OCI-LY7 (cell line): ENCODE results near the gene NAA16. TPM values are rescaled to one million over a fixed set of nuclear protein-coding genes. Genes with fewer than 3 reads are reported as not detected.

Experiments
- BruUV-seq: library from RNA; stranded (reverse); fragments of 400-500 nt; replicated peaks from 2 replicates; lab custom pipeline; 2021; lab: Mats Ljungman, UMichigan
- CTCF ChIA-PET: fragments of 300-600 bp; sonication (Branson Sonifier 250); formaldehyde crosslinking; loops from one replicate; lab custom pipeline; 2022; ENCODE audit warnings: antibody characterized with exemption; ENCODE audit not compliant: unreplicated experiment; lab: Charles Lee
- POLR2A ChIA-PET: fragments of 300-600 bp; sonication (Branson Sonifier 250); formaldehyde crosslinking; loops from one replicate; lab custom pipeline; 2022; ENCODE audit warnings: antibody characterized with exemption; lab: Charles Lee
- DNase-seq: peaks from one replicate; pipeline ENCODE4 v3.0.0-alpha.2; 2015; ENCODE audit warnings: low spot score
- H2AFZ ChIP-seq: fragments of 200-600 bp; sonication (generic), shearing (Covaris generic); 2 replicates; pipeline ENCODE4 v1.6.1; 2014; ENCODE audit warnings: mild to moderate bottlenecking, antibody characterized with exemption, low read length, moderate library complexity
- H3K27ac ChIP-seq: fragments of 200-600 bp; sonication (generic); 2 replicates; pipeline ENCODE4 v1.5.1; 2014; ENCODE audit warnings: mixed run types, low read depth, mild to moderate bottlenecking, moderate library complexity, low read length, inconsistent platforms; ENCODE audit not compliant: poor library complexity, severe bottlenecking
- H3K36me3 ChIP-seq: fragments of 200-600 bp; sonication (generic); 2 replicates; pipeline ENCODE4 v1.6.1; 2014; ENCODE audit warnings: mild to moderate bottlenecking, antibody characterized with exemption, low read length, moderate library complexity, mixed read lengths; ENCODE audit not compliant: insufficient read depth
- H3K4me1 ChIP-seq: fragments of 200-600 bp; sonication (generic); 2 replicates; pipeline ENCODE4 v1.5.1; 2014; ENCODE audit warnings: mild to moderate bottlenecking, low read length; ENCODE audit not compliant: insufficient read depth, poor library complexity, severe bottlenecking
- H3K4me2 ChIP-seq: fragments of 200-600 bp; sonication (generic); 2 replicates; pipeline ENCODE4 v1.6.1; 2014; ENCODE audit warnings: mild to moderate bottlenecking, low read length
- H3K4me3 ChIP-seq: fragments of 200-600 bp; sonication (generic); 2 replicates; pipeline ENCODE4 v1.5.1; 2014; ENCODE audit warnings: mild to moderate bottlenecking, low read depth, low read length; ENCODE audit not compliant: poor library complexity, severe bottlenecking
- H3K79me2 ChIP-seq: fragments of 200-600 bp; sonication (generic); 2 replicates; pipeline ENCODE4 v1.6.1; 2016; ENCODE audit warnings: low read depth, mild to moderate bottlenecking, low read length, moderate library complexity, mixed read lengths; ENCODE audit not compliant: insufficient read depth
- H3K9me2 ChIP-seq: fragments of 200-600 bp; sonication (generic); 2 replicates; pipeline ENCODE4 v1.6.1; 2016; ENCODE audit warnings: mild to moderate bottlenecking, low read length, mixed read lengths; ENCODE audit not compliant: insufficient read depth
- H3K9me3 ChIP-seq: fragments of 200-600 bp; sonication (generic); 2 replicates; pipeline ENCODE4 v1.6.1; 2014; ENCODE audit warnings: mild to moderate bottlenecking, mixed run types, low read length, mixed read lengths
- H4K20me1 ChIP-seq: fragments of 200-600 bp; sonication (generic); 2 replicates; pipeline ENCODE4 v1.6.1; 2014; ENCODE audit warnings: mild to moderate bottlenecking, antibody characterized with exemption, low read length, moderate library complexity, mixed read lengths; ENCODE audit not compliant: insufficient read depth
- EZH2phosphoT487 ChIP-seq: fragments of 200-600 bp; sonication (generic); IDR thresholded peaks from 2 replicates; pipeline ENCODE4 v1.6.1; 2018; ENCODE audit warnings: low read depth, borderline replicate concordance, mild to moderate bottlenecking, mixed run types, antibody characterized with exemption, low read length, moderate library complexity, mixed read lengths
- intact Hi-C: fragments of 100-400 bp; cut with micrococcal nuclease; formaldehyde crosslinking; loops from one replicate; pipeline ENCODE4 v1.10.0; 2022; ENCODE audit not compliant: unreplicated experiment
- total RNA-seq, 2 experiments: library from RNA; depleted of rRNA in 1 of 2; stranded (reverse); fragments of >200 nt in 1 of 2; shearing (Covaris generic) in 1 of 2; gene quantifications; 2 replicates each; pipeline ENCODE4 v1.2.3, GENCODE V29; 2014 to 2022
- TF ChIP-seq, protein P1 (sequence below): fragments of 200-600 bp; sonication (generic); conservative IDR thresholded peaks from 2 replicates; pipeline ENCODE4 v1.5.1; 2014; ENCODE audit warnings: mild to moderate bottlenecking, antibody characterized with exemption, low read length, moderate library complexity, mixed read lengths

NAA16 gene
- total RNA-seq, 2 experiments from 2014 or later = 22.4 to 45.9 TPM

DNA sequence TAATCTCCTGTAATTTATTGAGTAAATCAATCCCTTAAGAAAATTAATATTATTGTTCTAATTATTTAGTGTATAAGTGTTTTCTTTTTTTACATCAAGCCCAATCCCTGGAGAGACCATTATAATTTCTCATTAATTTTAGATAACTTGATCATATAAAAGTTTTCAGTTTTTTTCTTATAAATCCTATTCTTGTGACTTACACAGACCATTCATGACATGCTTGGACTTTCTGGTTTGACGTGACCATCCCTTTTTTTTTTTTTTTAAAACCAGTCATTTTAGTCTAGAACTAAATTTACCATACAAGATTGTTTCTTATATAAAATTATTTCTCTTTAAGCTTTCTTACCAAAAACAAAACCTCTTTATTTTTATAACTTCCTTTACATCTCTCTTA is 42.3 kb upstream of the NAA16 start:
- POLR2A ChIA-PET = interaction anchor here (0.6 to 0.9 kb wide), 5 partner anchors 10 to 1781 kb away, joined by 3 to 7 read pairs (median 4); no protein-coding TSS in a partner anchor
- no peaks in the 10 kb centered on the region for H3K36me3 ChIP-seq
- DNase-seq = peak; percentile 78

DNA sequence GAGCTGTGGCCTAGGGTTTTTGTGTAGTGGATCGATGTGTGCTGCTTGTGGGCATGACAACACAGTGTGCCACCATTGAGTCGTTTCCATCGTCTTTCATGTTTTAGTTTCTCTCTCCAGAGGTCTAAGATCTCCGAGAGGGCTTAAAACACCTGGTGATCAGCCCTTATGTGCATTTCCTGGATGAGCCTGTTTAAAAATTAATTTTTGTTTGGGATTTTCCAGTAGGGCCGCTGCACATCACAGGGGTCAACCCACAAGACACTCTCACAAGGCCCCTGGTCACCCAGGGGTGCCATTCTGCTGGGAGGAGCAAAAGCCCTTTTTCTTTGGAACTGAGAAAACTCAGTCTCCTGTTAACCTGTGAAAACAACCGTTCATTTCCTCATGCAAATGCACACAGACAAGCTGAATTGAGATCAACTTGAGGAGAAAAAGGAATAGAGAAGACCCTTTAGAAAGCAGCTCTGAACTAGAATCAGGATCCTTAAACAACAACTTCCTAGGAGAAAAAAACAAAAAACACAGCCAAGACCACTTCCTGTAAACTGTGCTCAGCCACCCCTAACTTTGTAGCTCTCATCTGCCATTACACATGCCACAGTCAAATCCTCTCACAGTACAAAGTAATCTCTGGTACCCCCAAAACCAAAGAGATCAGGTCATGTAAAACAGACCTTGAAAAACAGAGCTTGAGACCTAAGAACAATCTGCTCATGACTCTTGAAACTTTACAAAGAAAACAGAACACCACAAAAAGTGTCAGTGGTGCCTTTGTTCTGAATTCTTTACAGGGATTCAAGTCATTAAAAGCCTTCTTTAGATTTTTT is 39.4 kb upstream of the NAA16 start:
- H3K79me2 ChIP-seq = no peaks in the 10 kb centered on the region
- H3K4me1 ChIP-seq = peaks cover 9% of the 10 kb centered on the region
- intact Hi-C loops = no loop called here
- ChIA-PET POLR2A (interaction anchor here (0.6 to 2.1 kb wide), 7 partner anchors 8 to 118 kb away, joined by 3 to 12 read pairs (median 5); partner anchors contain the start of gene MTRF1), CTCF (interaction anchor here (0.6 kb wide), 1 partner anchor 402 kb away, joined by 3 read pairs; no protein-coding TSS in a partner anchor)
- peaks cover 36% of the 10 kb centered on the region for H3K9me3 ChIP-seq
- H3K9me2 ChIP-seq = no peaks in the 10 kb centered on the region
- TF ChIP-seq, protein P1, sequence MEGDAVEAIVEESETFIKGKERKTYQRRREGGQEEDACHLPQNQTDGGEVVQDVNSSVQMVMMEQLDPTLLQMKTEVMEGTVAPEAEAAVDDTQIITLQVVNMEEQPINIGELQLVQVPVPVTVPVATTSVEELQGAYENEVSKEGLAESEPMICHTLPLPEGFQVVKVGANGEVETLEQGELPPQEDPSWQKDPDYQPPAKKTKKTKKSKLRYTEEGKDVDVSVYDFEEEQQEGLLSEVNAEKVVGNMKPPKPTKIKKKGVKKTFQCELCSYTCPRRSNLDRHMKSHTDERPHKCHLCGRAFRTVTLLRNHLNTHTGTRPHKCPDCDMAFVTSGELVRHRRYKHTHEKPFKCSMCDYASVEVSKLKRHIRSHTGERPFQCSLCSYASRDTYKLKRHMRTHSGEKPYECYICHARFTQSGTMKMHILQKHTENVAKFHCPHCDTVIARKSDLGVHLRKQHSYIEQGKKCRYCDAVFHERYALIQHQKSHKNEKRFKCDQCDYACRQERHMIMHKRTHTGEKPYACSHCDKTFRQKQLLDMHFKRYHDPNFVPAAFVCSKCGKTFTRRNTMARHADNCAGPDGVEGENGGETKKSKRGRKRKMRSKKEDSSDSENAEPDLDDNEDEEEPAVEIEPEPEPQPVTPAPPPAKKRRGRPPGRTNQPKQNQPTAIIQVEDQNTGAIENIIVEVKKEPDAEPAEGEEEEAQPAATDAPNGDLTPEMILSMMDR = no peak
- TF ChIP-seq EZH2phosphoT487 = no peak
- no peaks in the 10 kb centered on the region for H3K36me3 ChIP-seq
- no peaks in the 10 kb centered on the region for H4K20me1 ChIP-seq
- no peak overlapping the region for H3K4me3 ChIP-seq
- no peak overlapping the region for H3K27ac ChIP-seq
- peak overlapping the region; percentile 5; the same call in 1 of the 2 replicates for H3K4me2 ChIP-seq
- peak overlapping the region; percentile 85 for H2AFZ ChIP-seq
- BruUV-seq = no TSS peak
- peak; percentile 22 for DNase-seq

More for the DNA sequence above, 42.3 kb upstream of the NAA16 start:
- TF ChIP-seq, protein P1 = no peak
- TF ChIP-seq EZH2phosphoT487 = no peak
- H3K79me2 ChIP-seq = no peaks in the 10 kb centered on the region
- no peak overlapping the region for H3K4me3 ChIP-seq
- no TSS peak for BruUV-seq
- peaks cover 44% of the 10 kb centered on the region for H3K9me3 ChIP-seq
- H4K20me1 ChIP-seq = no peaks in the 10 kb centered on the region
- no peak overlapping the region for H2AFZ ChIP-seq
- CTCF ChIA-PET = no interaction called here
- intact Hi-C loops = no loop called here
- H3K4me2 ChIP-seq = no peak overlapping the region
- H3K4me1 ChIP-seq = peaks cover 9% of the 10 kb centered on the region
- H3K27ac ChIP-seq = no peak overlapping the region
- no peaks in the 10 kb centered on the region for H3K9me2 ChIP-seq
